ENCODE measurements around the gene FILIP1L.

DNA sequence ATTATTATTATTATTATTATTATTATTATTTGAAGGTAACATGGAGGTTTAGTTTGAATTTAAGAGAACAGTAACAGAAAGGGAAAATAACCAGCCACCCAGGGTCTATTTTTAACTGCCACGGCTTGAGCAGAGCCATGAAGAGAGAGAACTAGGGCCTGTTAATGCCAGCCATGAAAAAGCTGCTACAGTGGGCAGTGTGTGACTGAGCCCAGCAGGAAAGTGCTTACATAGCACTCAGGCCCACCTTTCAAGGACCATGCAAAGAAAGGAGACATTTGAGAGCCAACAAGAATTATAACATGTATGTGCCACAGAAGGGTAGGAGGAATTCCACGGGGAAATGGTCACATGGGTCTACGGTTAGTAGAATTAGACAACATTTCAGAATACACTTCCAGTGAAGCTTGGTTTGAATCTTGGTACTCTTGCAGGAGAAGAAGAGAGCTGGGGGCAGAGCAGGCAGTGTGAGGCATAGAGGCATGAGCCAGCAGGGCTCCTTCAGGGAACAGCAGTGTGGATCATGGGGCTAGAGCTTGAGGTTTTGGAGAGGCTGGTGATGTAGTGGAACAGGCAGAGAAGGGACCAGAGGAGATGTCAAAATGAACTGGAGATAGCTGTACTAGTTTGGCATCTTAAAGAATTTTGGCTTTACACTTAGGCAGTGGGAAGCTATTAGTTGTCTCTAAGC lies 155.9 kb downstream of the FILIP1L start:
- TF ChIP-seq, protein P1, sequence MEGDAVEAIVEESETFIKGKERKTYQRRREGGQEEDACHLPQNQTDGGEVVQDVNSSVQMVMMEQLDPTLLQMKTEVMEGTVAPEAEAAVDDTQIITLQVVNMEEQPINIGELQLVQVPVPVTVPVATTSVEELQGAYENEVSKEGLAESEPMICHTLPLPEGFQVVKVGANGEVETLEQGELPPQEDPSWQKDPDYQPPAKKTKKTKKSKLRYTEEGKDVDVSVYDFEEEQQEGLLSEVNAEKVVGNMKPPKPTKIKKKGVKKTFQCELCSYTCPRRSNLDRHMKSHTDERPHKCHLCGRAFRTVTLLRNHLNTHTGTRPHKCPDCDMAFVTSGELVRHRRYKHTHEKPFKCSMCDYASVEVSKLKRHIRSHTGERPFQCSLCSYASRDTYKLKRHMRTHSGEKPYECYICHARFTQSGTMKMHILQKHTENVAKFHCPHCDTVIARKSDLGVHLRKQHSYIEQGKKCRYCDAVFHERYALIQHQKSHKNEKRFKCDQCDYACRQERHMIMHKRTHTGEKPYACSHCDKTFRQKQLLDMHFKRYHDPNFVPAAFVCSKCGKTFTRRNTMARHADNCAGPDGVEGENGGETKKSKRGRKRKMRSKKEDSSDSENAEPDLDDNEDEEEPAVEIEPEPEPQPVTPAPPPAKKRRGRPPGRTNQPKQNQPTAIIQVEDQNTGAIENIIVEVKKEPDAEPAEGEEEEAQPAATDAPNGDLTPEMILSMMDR (IDR thresholded peaks at IDR 0.05): no peak
- no peak for TF ChIP-seq EZH2 (IDR thresholded peaks at IDR 0.05; ENCODE audit: borderline replicate concordance, insufficient read depth, low read depth, low read length, poor library complexity, severe bottlenecking)

Measured in B cell (primary cell).